Measurements from ENCODE around the gene ADAMTS14. TPM values are rescaled to one million over a fixed set of nuclear protein-coding genes. Genes with fewer than 3 reads are reported as not detected.

Gene ADAMTS14
- total RNA-seq, 1 experiment from 2014 or later: not detected

- intact Hi-C loops (cut with micrococcal nuclease; ENCODE audit: unreplicated experiment): no loop called here
- 0 out of 2 replicates have a peak, but pooled peaks cover 3% of the 10 kb centered on the region for H3K27me3 ChIP-seq (replicated peaks; ENCODE audit: control insufficient read depth, insufficient read depth, low read length)
- H3K4me3 Mint-ChIP-seq (ENCODE audit: unreplicated experiment): no peak overlapping the region
- no peaks in the 10 kb centered on the region for H3K36me3 ChIP-seq (ENCODE audit: control insufficient read depth, insufficient read depth, low read length)
- no peak for DNase-seq
- H3K9me3 Mint-ChIP-seq (ENCODE audit: unreplicated experiment): peaks cover 19% of the 10 kb centered on the region
- TF ChIP-seq CTCF (IDR thresholded peaks at IDR 0.05; ENCODE audit: insufficient read depth in 1 of 2, low read depth in 1 of 2, low read length in 1 of 2, severe bottlenecking in 1 of 2, unreplicated experiment in 1 of 2): no peak
- H3K4me1 Mint-ChIP-seq (ENCODE audit: low read depth, unreplicated experiment): peaks cover 6% of the 10 kb centered on the region
- no peak overlapping the region for H3K27ac Mint-ChIP-seq (ENCODE audit: unreplicated experiment)
- H3K4me3 ChIP-seq (ENCODE audit: low read depth, low read length): no peak overlapping the region
- ChIA-PET POLR2A (no interaction called here), CTCF (no interaction called here)
- no peaks in the 10 kb centered on the region for H3K36me3 Mint-ChIP-seq (ENCODE audit: insufficient read depth, unreplicated experiment)
- peaks cover 16% of the 10 kb centered on the region for H3K9me3 ChIP-seq
- H3K27me3 Mint-ChIP-seq (ENCODE audit: insufficient read depth, unreplicated experiment): peaks cover 20% of the 10 kb centered on the region
- no TSS peak for BruUV-seq (replicated peaks)
- H3K4me1 ChIP-seq: no peaks in the 10 kb centered on the region
Measured at GRCh38 chr10:70786799-70787415, 114.6 kb downstream of the ADAMTS14 start.

GRCh38 chr10:70791386-70792039 lies 119.2 kb downstream of the ADAMTS14 start:
- Mint-ChIP-seq H3K27me3 (ENCODE audit: insufficient read depth, unreplicated experiment) (peaks cover 16% of the 10 kb centered on the region), H3K27ac (ENCODE audit: unreplicated experiment) (no peak overlapping the region), H3K4me3 (ENCODE audit: unreplicated experiment) (no peak overlapping the region), H3K4me1 (ENCODE audit: low read depth, unreplicated experiment) (peaks cover 9% of the 10 kb centered on the region), H3K9me3 (ENCODE audit: unreplicated experiment) (peaks cover 23% of the 10 kb centered on the region), H3K36me3 (ENCODE audit: insufficient read depth, unreplicated experiment) (no peaks in the 10 kb centered on the region)
- H3K27me3 ChIP-seq (replicated peaks; ENCODE audit: control insufficient read depth, insufficient read depth, low read length): no peaks in the 10 kb centered on the region
- no peak overlapping the region for H3K4me3 ChIP-seq (ENCODE audit: low read depth, low read length)
- peaks cover 16% of the 10 kb centered on the region for H3K9me3 ChIP-seq
- POLR2A ChIA-PET: no interaction called here
- CTCF ChIA-PET: no interaction called here
- intact Hi-C loops (cut with micrococcal nuclease; ENCODE audit: unreplicated experiment): no loop called here
- no peaks in the 10 kb centered on the region; the same call in 1 of the 2 replicates for H3K4me1 ChIP-seq
- no peaks in the 10 kb centered on the region for H3K36me3 ChIP-seq (ENCODE audit: control insufficient read depth, insufficient read depth, low read length)
- TF ChIP-seq CTCF (IDR thresholded peaks at IDR 0.05; ENCODE audit: insufficient read depth in 1 of 2, low read depth in 1 of 2, low read length in 1 of 2, severe bottlenecking in 1 of 2, unreplicated experiment in 1 of 2): no peak
- no TSS peak for BruUV-seq (replicated peaks)
- no peak for DNase-seq

GRCh38 chr10:70795613-70796012 lies 123.3 kb downstream of the ADAMTS14 start:
- H3K4me1 Mint-ChIP-seq (ENCODE audit: low read depth, unreplicated experiment): peaks cover 9% of the 10 kb centered on the region
- BruUV-seq (replicated peaks): no TSS peak
- POLR2A ChIA-PET: no interaction called here
- Histone ChIP-seq H3K4me3 (ENCODE audit: low read depth, low read length) (no peak overlapping the region), H3K9me3 (no peaks in the 10 kb centered on the region), H3K4me1 (no peaks in the 10 kb centered on the region; the same call in 1 of the 2 replicates), H3K27me3 (replicated peaks; ENCODE audit: control insufficient read depth, insufficient read depth, low read length) (peaks cover 2% of the 10 kb centered on the region; the same call in 1 of the 2 replicates), H3K36me3 (ENCODE audit: control insufficient read depth, insufficient read depth, low read length) (no peaks in the 10 kb centered on the region)
- no peak overlapping the region for H3K27ac Mint-ChIP-seq (ENCODE audit: unreplicated experiment)
- intact Hi-C loops (cut with micrococcal nuclease; ENCODE audit: unreplicated experiment): no loop called here
- H3K4me3 Mint-ChIP-seq (ENCODE audit: unreplicated experiment): no peak overlapping the region
- H3K27me3 Mint-ChIP-seq (ENCODE audit: insufficient read depth, unreplicated experiment): peaks cover 10% of the 10 kb centered on the region
- no peak for DNase-seq
- CTCF ChIA-PET: no interaction called here
- no peak for TF ChIP-seq CTCF (IDR thresholded peaks at IDR 0.05; ENCODE audit: insufficient read depth in 1 of 2, low read depth in 1 of 2, low read length in 1 of 2, severe bottlenecking in 1 of 2, unreplicated experiment in 1 of 2)
- no peaks in the 10 kb centered on the region for H3K36me3 Mint-ChIP-seq (ENCODE audit: insufficient read depth, unreplicated experiment)
- peaks cover 10% of the 10 kb centered on the region for H3K9me3 Mint-ChIP-seq (ENCODE audit: unreplicated experiment)

All from Caco-2 (cell line).